Activated naive CD4-positive, alpha-beta T cell treated with anti-CD3 and anti-CD28 coated beads, Interleukin-2, amount 50 U/mL, for 72 hours (primary cell): Measurements from ENCODE around the gene PIAS4. TPM values are rescaled to one million over a fixed set of nuclear protein-coding genes. Genes with fewer than 3 reads are reported as not detected.

Source experiments
- ATAC-seq, 2 donors: fragments of 150-1000 bp; cut with Tn5 transposase; 2 replicates each; pipeline ENCODE4 v1.10.0; 2021; ENCODE audit warnings: mild to moderate bottlenecking in 2 of 2, moderate library complexity in 2 of 2
- DNase-seq, 2 donors: peaks; one replicate each; pipeline ENCODE4 v3.0.0; 2021 to 2022; ENCODE audit warnings: low spot score in 2 of 2
- H3K27ac Mint-ChIP-seq, 2 donors: one replicate each; pipeline ENCODE4 v1.8.0; 2022; ENCODE audit warnings: mild to moderate bottlenecking in 2 of 2, mixed read lengths in 2 of 2
- H3K36me3 Mint-ChIP-seq, 2 donors: one replicate each; pipeline ENCODE4 v1.8.0; 2022; ENCODE audit warnings: mixed read lengths in 2 of 2
- H3K9me3 Mint-ChIP-seq, 2 donors: one replicate each; pipeline ENCODE4 v1.8.0; 2022; ENCODE audit warnings: mixed read lengths in 2 of 2
- total RNA-seq, 2 donors: library from RNA; stranded (reverse); gene quantifications; one replicate each; pipeline ENCODE4 v1.2.3, GENCODE V29; 2022

The PIAS4 gene
- total RNA-seq, 2 donors from 2014 or later = 28.0 to 30.6 TPM

- Mint-ChIP-seq H3K36me3 (no peaks in the 10 kb centered on the region), H3K9me3 (no peaks in the 10 kb centered on the region), H3K27ac (peak overlapping the region; percentile 81 to 90)
- ATAC-seq (peak; percentile 27 to 30), DNase-seq (no peak)
These were observed 76.4 kb downstream of the PIAS4 start for GRCh38 chr19:4083677-4084546.

GRCh38 chr19:4084547-4084877 is 77.0 kb downstream of the PIAS4 start:
- no peak for DNase-seq
- no peak for ATAC-seq
- Mint-ChIP-seq H3K36me3 (peaks cover 0 to 2% of the 10 kb centered on the region in 2 donors), H3K9me3 (no peaks in the 10 kb centered on the region), H3K27ac (peak overlapping the region; percentile 81 to 90)

- no peak for ATAC-seq
- Mint-ChIP-seq H3K27ac (peak overlapping the region in 1 of 2 donors; percentile 46), H3K36me3 (peaks cover 0 to 12% of the 10 kb centered on the region in 2 donors), H3K9me3 (no peaks in the 10 kb centered on the region)
- no peak for DNase-seq
These were observed 78.9 kb downstream of the PIAS4 start for GRCh38 chr19:4086411-4086867.

DNA sequence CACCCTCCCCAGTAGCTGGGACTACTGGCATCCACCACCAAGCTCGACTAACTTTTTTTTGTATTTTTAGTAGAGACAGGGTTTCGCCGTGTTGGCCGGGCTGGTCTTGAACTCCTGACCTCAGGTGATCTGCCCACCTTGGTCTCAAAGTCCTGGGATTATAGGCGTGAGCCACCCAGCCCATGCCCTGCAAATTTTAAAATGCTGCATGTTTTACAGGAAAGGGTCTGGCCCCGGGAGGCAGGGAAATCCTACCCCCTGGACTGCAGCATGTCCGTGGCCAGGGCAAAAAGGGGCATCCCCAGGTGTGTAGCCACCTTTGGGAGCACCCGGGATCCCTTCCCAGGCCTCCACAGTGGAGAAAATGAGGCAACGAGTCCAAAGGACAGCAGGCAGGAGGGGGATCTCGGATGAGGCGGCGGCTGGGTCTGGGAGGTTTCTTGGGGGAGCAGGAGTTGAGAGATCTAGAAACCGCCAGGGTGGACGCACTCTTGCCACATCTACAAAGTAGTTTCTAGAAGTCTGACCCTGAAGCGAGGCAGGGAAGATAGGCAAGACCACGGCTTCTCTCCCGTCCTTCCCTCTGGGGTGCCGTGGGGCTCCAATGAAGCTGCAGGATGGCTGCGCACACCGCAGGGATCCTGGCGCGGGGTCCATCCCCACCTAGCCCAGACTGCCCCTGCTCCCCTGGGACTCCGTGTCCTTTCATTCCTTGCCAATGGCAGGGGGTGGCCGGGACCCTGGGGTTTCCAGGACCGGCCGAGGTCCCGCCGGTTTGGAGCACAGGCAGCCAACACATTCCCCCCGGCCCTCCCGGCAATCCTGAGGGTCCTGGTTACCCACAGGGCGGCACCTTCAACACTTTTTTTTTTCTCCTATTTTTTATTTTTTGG is 80.5 kb downstream of the PIAS4 start:
- ATAC-seq (no peak), DNase-seq (no peak)
- Mint-ChIP-seq H3K27ac (peak overlapping the region in 1 of 2 donors; percentile 88), H3K9me3 (no peaks in the 10 kb centered on the region), H3K36me3 (peaks cover 0 to 12% of the 10 kb centered on the region in 2 donors)

DNA sequence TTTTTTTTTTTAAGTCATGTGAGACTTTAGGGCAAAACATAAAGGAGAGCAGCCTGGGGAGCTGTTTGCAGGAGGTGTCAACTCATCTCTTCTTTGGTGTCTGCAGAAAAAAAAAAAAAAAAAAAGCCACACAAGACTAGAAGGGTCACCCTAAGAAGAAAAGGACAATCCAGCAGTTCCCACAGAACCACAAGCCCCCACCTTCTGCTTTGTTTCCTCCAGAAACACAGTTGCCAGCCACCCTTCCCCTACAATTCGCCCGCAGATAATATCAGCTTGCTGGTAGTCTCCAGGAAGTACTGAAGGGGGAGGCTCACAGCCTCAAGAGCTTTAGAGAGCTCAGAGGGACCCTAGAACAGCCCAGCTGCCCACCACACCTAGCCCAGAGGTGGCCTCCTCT is 81.4 kb downstream of the PIAS4 start:
- H3K9me3 Mint-ChIP-seq = no peaks in the 10 kb centered on the region
- DNase-seq = no peak
- peak overlapping the region; percentile 88 to 96 for H3K27ac Mint-ChIP-seq
- ATAC-seq = peak; percentile 56 to 63
- peaks cover 0 to 12% of the 10 kb centered on the region in 2 donors for H3K36me3 Mint-ChIP-seq

Other genes starting within 250 kb of the PIAS4 start
- 10 to 100 TPM; 44.6 to 61.7 TPM for gene APBA3, start 246.0 kb upstream of the PIAS4 start, total RNA-seq
- gene MRPL54, start 245.1 kb upstream of the PIAS4 start, total RNA-seq = 10 to 100 TPM; 15.7 to 68.7 TPM
- gene RAX2, start 235.5 kb upstream of the PIAS4 start, total RNA-seq = not detected
- 10 to 100 TPM in 1 of 2 donors, 1 to 10 TPM in 1; 7.4 to 27.8 TPM for gene MATK, start 221.4 kb upstream of the PIAS4 start, total RNA-seq
- under 1 TPM; 0.11 to 0.70 TPM for gene ZFR2, start 138.7 kb upstream of the PIAS4 start, total RNA-seq
- under 1 TPM in 1 of 2 donors, not detected in 1; 0.39 TPM for gene ATCAY, start 127.1 kb upstream of the PIAS4 start, total RNA-seq
- gene NMRK2, start 74.7 kb upstream of the PIAS4 start, total RNA-seq = not detected
- gene DAPK3, start 36.6 kb upstream of the PIAS4 start, total RNA-seq = 10 to 100 TPM; 28.4 to 61.4 TPM
- 1,000 to 10,000 TPM; 3,216 to 3,705 TPM for gene EEF2, start 22.3 kb upstream of the PIAS4 start, total RNA-seq
- 10 to 100 TPM; 23.4 to 26.0 TPM for gene ZBTB7A, start 59.2 kb downstream of the PIAS4 start, total RNA-seq
- 100 to 1,000 TPM; 125 to 187 TPM for gene MAP2K2, start 116.4 kb downstream of the PIAS4 start, total RNA-seq
- under 1 TPM in 1 of 2 donors, not detected in 1; 0.59 TPM for gene CREB3L3, start 145.9 kb downstream of the PIAS4 start, total RNA-seq
- 10 to 100 TPM; 35.3 to 37.9 TPM for gene SIRT6, start 174.8 kb downstream of the PIAS4 start, total RNA-seq
- 1 to 10 TPM; 1.7 to 4.2 TPM for gene ANKRD24, start 175.0 kb downstream of the PIAS4 start, total RNA-seq
- gene EBI3, start 221.8 kb downstream of the PIAS4 start, total RNA-seq = 10 to 100 TPM in 1 of 2 donors, 1 to 10 TPM in 1; 1.4 to 34.9 TPM
- 10 to 100 TPM; 22.7 to 28.0 TPM for gene YJU2, start 239.3 kb downstream of the PIAS4 start, total RNA-seq